SH-SY5Y (cell line): ENCODE measurements around the gene WAPL.

ENCODE experiments used
- GATA2 ChIP-seq: IDR thresholded peaks from 2 replicates; pipeline ENCODE4 v1.6.1; 2011; ENCODE audit warnings: mild to moderate bottlenecking, low read depth, low read length
- GATA3 ChIP-seq: IDR thresholded peaks from 2 replicates; pipeline ENCODE4 v1.6.1; 2011; ENCODE audit warnings: low read depth, mild to moderate bottlenecking, low read length, moderate library complexity

DNA sequence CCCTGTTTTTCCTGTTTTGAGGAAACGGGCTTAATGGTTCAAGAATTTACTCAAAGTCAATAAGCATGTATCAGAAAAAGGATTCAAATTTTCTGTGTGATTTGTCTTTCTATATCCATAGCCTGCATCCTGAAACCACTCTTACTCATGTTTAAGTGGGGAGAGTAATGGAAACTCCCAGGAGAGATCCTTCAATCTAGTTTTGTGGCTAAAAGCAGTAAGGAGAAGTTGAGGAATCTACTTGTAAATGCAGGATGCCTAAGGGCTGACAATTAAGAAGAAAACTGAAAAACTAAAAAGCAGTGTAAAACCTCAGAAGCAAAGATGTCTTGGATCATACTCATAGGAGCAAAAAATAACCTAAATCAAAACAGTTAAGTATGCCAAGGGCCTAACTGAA lies 86.9 kb downstream of the WAPL start:
- TF ChIP-seq GATA3: no peak
- TF ChIP-seq GATA2: no peak
